ENCODE results near the gene SELENOO.
A peak's percentile ranks its signal among the peaks of the same experiment; 100 is the strongest.

SELENOO gene

GRCh38 chr22:50184902-50185374, 15.9 kb upstream of the SELENOO start:
- no peak for DNase-seq

GRCh38 chr22:50185375-50186087, 15.3 kb upstream of the SELENOO start, which contains the start of gene TRABD:
Gene TRABD, plus strand, starts transcription at chr22:50185913. Its CDS starts 7,148 bp downstream, at chr22:50193061.
- peak; percentile 89 for DNase-seq

- no peak for DNase-seq
These were observed 14.6 kb upstream of the SELENOO start for GRCh38 chr22:50186181-50186714.

GRCh38 chr22:50186761-50187523, 13.9 kb upstream of the SELENOO start:
- DNase-seq = peak; percentile 48

- DNase-seq = no peak
These were observed 12.5 kb upstream of the SELENOO start for GRCh38 chr22:50188356-50188755.

GRCh38 chr22:50189184-50189848, 11.5 kb upstream of the SELENOO start:
- DNase-seq = no peak

- DNase-seq = no peak
These were observed 11.0 kb upstream of the SELENOO start for GRCh38 chr22:50189849-50190181.

- peak; percentile 88 for DNase-seq
These were observed 10.4 kb upstream of the SELENOO start for GRCh38 chr22:50190182-50190940.

GRCh38 chr22:50190941-50191741, 9.7 kb upstream of the SELENOO start:
- peak; percentile 81 for DNase-seq

GRCh38 chr22:50192436-50193204, 8.2 kb upstream of the SELENOO start:
- DNase-seq = peak; percentile 71

- DNase-seq = no peak
These were observed 7.2 kb upstream of the SELENOO start for GRCh38 chr22:50193621-50194020.

GRCh38 chr22:50194037-50194805, 6.6 kb upstream of the SELENOO start:
- DNase-seq = no peak

GRCh38 chr22:50196256-50196655, 4.6 kb upstream of the SELENOO start:
- DNase-seq = no peak

- DNase-seq = no peak
These were observed 3.6 kb upstream of the SELENOO start for GRCh38 chr22:50197000-50197800.

GRCh38 chr22:50197856-50198623, 2.8 kb upstream of the SELENOO start:
- DNase-seq = no peak

- DNase-seq = no peak
These were observed 2.2 kb upstream of the SELENOO start for GRCh38 chr22:50198624-50199017.

- DNase-seq = no peak
These were observed 1.5 kb upstream of the SELENOO start for GRCh38 chr22:50199251-50199721.

- no peak for DNase-seq
These were observed 866 bp upstream of the SELENOO start for GRCh38 chr22:50199829-50200460.

Measured in activated T-cell treated with anti-CD3 and anti-CD28 coated beads, Interleukin-2, amount 50 U/mL, for 1 hour (primary cell).